ENCODE data around the gene SPATA6.

The SPATA6 gene

GRCh38 chr1:48371598-48371997, 100.4 kb downstream of the SPATA6 start:
- no peak overlapping the region for H3K4me3 ChIP-seq (ENCODE audit: control insufficient read depth in 1 of 7, extremely low read depth in 1 of 7, insufficient read depth in 4 of 7, low read depth in 2 of 7, low read length in 6 of 7)
- ChIA-PET CTCF (no interaction called here), POLR2A (no interaction called here)
- peak in 1 of 3 donors; percentile 3 for DNase-seq
- H3K4me1 ChIP-seq (ENCODE audit: control extremely low read depth in 1 of 4, control insufficient read depth in 4 of 4, insufficient read depth in 4 of 4, low read length in 3 of 4): no peaks in the 10 kb centered on the region
- peaks cover 1 to 38% (median 11%) of the 10 kb centered on the region in 5 experiments for H3K9me3 ChIP-seq (ENCODE audit: control extremely low read depth in 1 of 5, control insufficient read depth in 4 of 5, insufficient read depth in 2 of 5, low read depth in 1 of 5, low read length in 4 of 5)
- no peak overlapping the region for H3K27ac ChIP-seq (ENCODE audit: insufficient read depth in 1 of 2, low read depth in 1 of 2, low read length in 2 of 2, poor library complexity in 1 of 2, severe bottlenecking in 2 of 2)
- no peaks in the 10 kb centered on the region for H3K27me3 ChIP-seq (replicated peaks in 2 of 5; ENCODE audit: control insufficient read depth in 4 of 5, insufficient read depth in 5 of 5, low read length in 4 of 5)
- H3K36me3 ChIP-seq (ENCODE audit: control insufficient read depth in 4 of 4, insufficient read depth in 4 of 4, low read length in 3 of 4): peaks cover 0 to 4% (median 0%) of the 10 kb centered on the region in 4 experiments
- 100% methylated on average over 1 of the region's 2 CpGs for WGBS (ENCODE audit: insufficient coverage)

GRCh38 chr1:48362901-48363300, 109.1 kb downstream of the SPATA6 start:
- Histone ChIP-seq H3K27ac (ENCODE audit: insufficient read depth in 1 of 2, low read depth in 1 of 2, low read length in 2 of 2, poor library complexity in 1 of 2, severe bottlenecking in 2 of 2) (no peak overlapping the region), H3K4me3 (ENCODE audit: control insufficient read depth in 1 of 7, extremely low read depth in 1 of 7, insufficient read depth in 4 of 7, low read depth in 2 of 7, low read length in 6 of 7) (no peak overlapping the region), H3K27me3 (replicated peaks in 2 of 5; ENCODE audit: control insufficient read depth in 4 of 5, insufficient read depth in 5 of 5, low read length in 4 of 5) (no peaks in the 10 kb centered on the region), H3K36me3 (ENCODE audit: control insufficient read depth in 4 of 4, insufficient read depth in 4 of 4, low read length in 3 of 4) (no peaks in the 10 kb centered on the region), H3K4me1 (ENCODE audit: control extremely low read depth in 1 of 4, control insufficient read depth in 4 of 4, insufficient read depth in 4 of 4, low read length in 3 of 4) (no peaks in the 10 kb centered on the region), H3K9me3 (ENCODE audit: control extremely low read depth in 1 of 5, control insufficient read depth in 4 of 5, insufficient read depth in 2 of 5, low read depth in 1 of 5, low read length in 4 of 5) (no peaks in the 10 kb centered on the region)
- ChIA-PET CTCF (no interaction called here), POLR2A (no interaction called here)
- 88% methylated on average over 5 of the region's 7 CpGs for WGBS (ENCODE audit: insufficient coverage)
- DNase-seq: no peak

- Histone ChIP-seq H3K27me3 (replicated peaks in 2 of 5; ENCODE audit: control insufficient read depth in 4 of 5, insufficient read depth in 5 of 5, low read length in 4 of 5) (no peaks in the 10 kb centered on the region), H3K27ac (ENCODE audit: insufficient read depth in 1 of 2, low read depth in 1 of 2, low read length in 2 of 2, poor library complexity in 1 of 2, severe bottlenecking in 2 of 2) (no peak overlapping the region), H3K4me3 (ENCODE audit: control insufficient read depth in 1 of 7, extremely low read depth in 1 of 7, insufficient read depth in 4 of 7, low read depth in 2 of 7, low read length in 6 of 7) (no peak overlapping the region), H3K36me3 (ENCODE audit: control insufficient read depth in 4 of 4, insufficient read depth in 4 of 4, low read length in 3 of 4) (no peaks in the 10 kb centered on the region), H3K4me1 (ENCODE audit: control extremely low read depth in 1 of 4, control insufficient read depth in 4 of 4, insufficient read depth in 4 of 4, low read length in 3 of 4) (no peaks in the 10 kb centered on the region), H3K9me3 (ENCODE audit: control extremely low read depth in 1 of 5, control insufficient read depth in 4 of 5, insufficient read depth in 2 of 5, low read depth in 1 of 5, low read length in 4 of 5) (no peaks in the 10 kb centered on the region)
- DNase-seq: no peak
- POLR2A ChIA-PET: no interaction called here
- CTCF ChIA-PET: interaction anchor here (0.6 kb wide), 1 partner anchor 140 kb away, joined by 4 read pairs; no protein-coding TSS in a partner anchor
These were observed 115.1 kb downstream of the SPATA6 start for GRCh38 chr1:48356901-48357300.

- WGBS (ENCODE audit: insufficient coverage): 100% methylated on average over 3 of the region's 4 CpGs
- Histone ChIP-seq H3K27ac (ENCODE audit: insufficient read depth in 1 of 2, low read depth in 1 of 2, low read length in 2 of 2, poor library complexity in 1 of 2, severe bottlenecking in 2 of 2) (no peak overlapping the region), H3K27me3 (replicated peaks in 2 of 5; ENCODE audit: control insufficient read depth in 4 of 5, insufficient read depth in 5 of 5, low read length in 4 of 5) (no peaks in the 10 kb centered on the region), H3K36me3 (ENCODE audit: control insufficient read depth in 4 of 4, insufficient read depth in 4 of 4, low read length in 3 of 4) (peaks cover 0 to 3% (median 0%) of the 10 kb centered on the region in 4 experiments), H3K4me3 (ENCODE audit: control insufficient read depth in 1 of 7, extremely low read depth in 1 of 7, insufficient read depth in 4 of 7, low read depth in 2 of 7, low read length in 6 of 7) (no peak overlapping the region), H3K4me1 (ENCODE audit: control extremely low read depth in 1 of 4, control insufficient read depth in 4 of 4, insufficient read depth in 4 of 4, low read length in 3 of 4) (no peaks in the 10 kb centered on the region), H3K9me3 (ENCODE audit: control extremely low read depth in 1 of 5, control insufficient read depth in 4 of 5, insufficient read depth in 2 of 5, low read depth in 1 of 5, low read length in 4 of 5) (peaks cover 0 to 21% (median 5%) of the 10 kb centered on the region in 5 experiments)
- peak in 2 of 3 donors; percentile 2 to 8 for DNase-seq
- ChIA-PET POLR2A (no interaction called here), CTCF (no interaction called here)
These were observed 127.6 kb downstream of the SPATA6 start for GRCh38 chr1:48344373-48344772.

GRCh38 chr1:48341221-48341620, 130.8 kb downstream of the SPATA6 start:
- Histone ChIP-seq H3K9me3 (ENCODE audit: control extremely low read depth in 1 of 5, control insufficient read depth in 4 of 5, insufficient read depth in 2 of 5, low read depth in 1 of 5, low read length in 4 of 5) (peaks cover 0 to 23% (median 8%) of the 10 kb centered on the region in 5 experiments), H3K27me3 (replicated peaks in 2 of 5; ENCODE audit: control insufficient read depth in 4 of 5, insufficient read depth in 5 of 5, low read length in 4 of 5) (no peaks in the 10 kb centered on the region), H3K4me3 (ENCODE audit: control insufficient read depth in 1 of 7, extremely low read depth in 1 of 7, insufficient read depth in 4 of 7, low read depth in 2 of 7, low read length in 6 of 7) (no peak overlapping the region), H3K36me3 (ENCODE audit: control insufficient read depth in 4 of 4, insufficient read depth in 4 of 4, low read length in 3 of 4) (peaks cover 0 to 6% (median 0%) of the 10 kb centered on the region in 4 experiments), H3K27ac (ENCODE audit: insufficient read depth in 1 of 2, low read depth in 1 of 2, low read length in 2 of 2, poor library complexity in 1 of 2, severe bottlenecking in 2 of 2) (no peak overlapping the region), H3K4me1 (ENCODE audit: control extremely low read depth in 1 of 4, control insufficient read depth in 4 of 4, insufficient read depth in 4 of 4, low read length in 3 of 4) (no peaks in the 10 kb centered on the region)
- ChIA-PET POLR2A (no interaction called here), CTCF (no interaction called here)
- DNase-seq: no peak
- no CpG with 5 or more reads among the region's 3 CpGs for WGBS (ENCODE audit: insufficient coverage)

GRCh38 chr1:48338257-48338656, 133.7 kb downstream of the SPATA6 start:
- ChIA-PET POLR2A (no interaction called here), CTCF (no interaction called here)
- Histone ChIP-seq H3K27me3 (replicated peaks in 2 of 5; ENCODE audit: control insufficient read depth in 4 of 5, insufficient read depth in 5 of 5, low read length in 4 of 5) (no peaks in the 10 kb centered on the region), H3K27ac (ENCODE audit: insufficient read depth in 1 of 2, low read depth in 1 of 2, low read length in 2 of 2, poor library complexity in 1 of 2, severe bottlenecking in 2 of 2) (no peak overlapping the region), H3K36me3 (ENCODE audit: control insufficient read depth in 4 of 4, insufficient read depth in 4 of 4, low read length in 3 of 4) (peaks cover 0 to 8% (median 2%) of the 10 kb centered on the region in 4 experiments), H3K4me1 (ENCODE audit: control extremely low read depth in 1 of 4, control insufficient read depth in 4 of 4, insufficient read depth in 4 of 4, low read length in 3 of 4) (no peaks in the 10 kb centered on the region), H3K9me3 (ENCODE audit: control extremely low read depth in 1 of 5, control insufficient read depth in 4 of 5, insufficient read depth in 2 of 5, low read depth in 1 of 5, low read length in 4 of 5) (peaks cover 0 to 19% (median 7%) of the 10 kb centered on the region in 5 experiments), H3K4me3 (ENCODE audit: control insufficient read depth in 1 of 7, extremely low read depth in 1 of 7, insufficient read depth in 4 of 7, low read depth in 2 of 7, low read length in 6 of 7) (no peak overlapping the region)
- no peak for DNase-seq
- 82% methylated on average over 3 of the region's 4 CpGs for WGBS (ENCODE audit: insufficient coverage)

GRCh38 chr1:48333316-48333715, 138.7 kb downstream of the SPATA6 start:
- WGBS (ENCODE audit: insufficient coverage): no CpG with 5 or more reads among the region's 2 CpGs
- CTCF ChIA-PET: no interaction called here
- POLR2A ChIA-PET: no interaction called here
- H3K27me3 ChIP-seq (replicated peaks in 2 of 5; ENCODE audit: control insufficient read depth in 4 of 5, insufficient read depth in 5 of 5, low read length in 4 of 5): no peaks in the 10 kb centered on the region
- H3K27ac ChIP-seq (ENCODE audit: insufficient read depth in 1 of 2, low read depth in 1 of 2, low read length in 2 of 2, poor library complexity in 1 of 2, severe bottlenecking in 2 of 2): no peak overlapping the region
- peaks cover 2 to 48% (median 7%) of the 10 kb centered on the region in 5 experiments for H3K9me3 ChIP-seq (ENCODE audit: control extremely low read depth in 1 of 5, control insufficient read depth in 4 of 5, insufficient read depth in 2 of 5, low read depth in 1 of 5, low read length in 4 of 5)
- H3K4me1 ChIP-seq (ENCODE audit: control extremely low read depth in 1 of 4, control insufficient read depth in 4 of 4, insufficient read depth in 4 of 4, low read length in 3 of 4): no peaks in the 10 kb centered on the region
- peaks cover 0 to 15% (median 2%) of the 10 kb centered on the region in 4 experiments for H3K36me3 ChIP-seq (ENCODE audit: control insufficient read depth in 4 of 4, insufficient read depth in 4 of 4, low read length in 3 of 4)
- H3K4me3 ChIP-seq (ENCODE audit: control insufficient read depth in 1 of 7, extremely low read depth in 1 of 7, insufficient read depth in 4 of 7, low read depth in 2 of 7, low read length in 6 of 7): no peak overlapping the region
- DNase-seq: no peak
